K562 (cell line): ENCODE measurements around the gene ZNF280D. TPM values are rescaled to one million over a fixed set of nuclear protein-coding genes. Genes with fewer than 3 reads are reported as not detected.

ENCODE experiments used
- ARID2 ChIP-seq: fragments of 450-650 bp; IDR thresholded peaks from 2 replicates; pipeline ENCODE4 v1.6.1; 2017; ENCODE audit warnings: antibody characterized with exemption, mild to moderate bottlenecking
- BRF2 ChIP-seq: IDR thresholded peaks from 3 replicates; pipeline ENCODE4 v1.6.1; 2011; ENCODE audit warnings: borderline replicate concordance, mild to moderate bottlenecking; ENCODE audit not compliant: insufficient read length, insufficient read depth
- CREB5 ChIP-seq: fragments of 250-450 bp; sonication (Bioruptor Pico); IDR thresholded peaks from 2 replicates; pipeline ENCODE4 v1.5.0; 2020; ENCODE audit warnings: mild to moderate bottlenecking
- DACH1 ChIP-seq: fragments of 450-650 bp; IDR thresholded peaks from 2 replicates; pipeline ENCODE4 v1.6.1; 2018; ENCODE audit not compliant: partially characterized antibody
- FOXJ3 ChIP-seq: sonication (generic); formaldehyde crosslinking; IDR thresholded peaks from 2 replicates; pipeline ENCODE4 v1.4.0; 2020; ENCODE audit warnings: mild to moderate bottlenecking, missing genetic modification reagents
- FOXK1 ChIP-seq: sonication (generic); formaldehyde crosslinking; IDR thresholded peaks from 2 replicates; pipeline ENCODE4 v1.8.0; 2022; ENCODE audit warnings: missing genetic modification reagents, mild to moderate bottlenecking, borderline replicate concordance
- HDAC8 ChIP-seq: fragments of 450-650 bp; IDR thresholded peaks from 2 replicates; pipeline ENCODE4 v1.6.1; 2016; ENCODE audit warnings: mild to moderate bottlenecking, missing genetic modification characterization, moderate library complexity, missing compliant biosample characterization
- KDM2B ChIP-seq: fragments of 250-450 bp; sonication (Bioruptor Pico); IDR thresholded peaks from 2 replicates; pipeline ENCODE4 v1.8.0; 2021; ENCODE audit warnings: mild to moderate bottlenecking, moderate library complexity
- NCOA2 ChIP-seq, 2 experiments: fragments of 450-650 bp; IDR thresholded peaks; 2 replicates each; pipeline ENCODE4 v1.6.1; 2018; ENCODE audit warnings: mild to moderate bottlenecking in 2 of 2, moderate library complexity in 1 of 2; ENCODE audit not compliant: partially characterized antibody in 2 of 2
- RBM39 ChIP-seq: fragments of 200-400 bp; formaldehyde crosslinking; optimal IDR thresholded peaks from 2 replicates; pipeline ENCODE3; 2018; ENCODE audit warnings: low read depth, low read length
- TGIF2 ChIP-seq: sonication (generic); formaldehyde crosslinking; IDR thresholded peaks from 2 replicates; pipeline ENCODE4 v1.8.1; 2022; ENCODE audit warnings: mild to moderate bottlenecking, missing genetic modification reagents, moderate library complexity
- ZBTB33 ChIP-seq: sonication (generic); formaldehyde crosslinking; IDR thresholded peaks from 2 replicates; pipeline ENCODE4 v1.8.1; 2023; ENCODE audit warnings: mild to moderate bottlenecking, missing genetic modification reagents
- ZNF224 ChIP-seq: sonication (generic); formaldehyde crosslinking; IDR thresholded peaks from 2 replicates; pipeline ENCODE4 v1.8.0; 2022; ENCODE audit warnings: mild to moderate bottlenecking, missing genetic modification reagents
- ZNF311 ChIP-seq: fragments of 250-450 bp; sonication (Bioruptor Pico); IDR thresholded peaks from 2 replicates; pipeline ENCODE4 v1.4.0; 2020; ENCODE audit warnings: mild to moderate bottlenecking, moderate library complexity
- ZNF511 ChIP-seq: sonication (generic); formaldehyde crosslinking; IDR thresholded peaks from 2 replicates; pipeline ENCODE4 v1.8.0; 2022; ENCODE audit warnings: mild to moderate bottlenecking, missing genetic modification reagents
- ZNF592 ChIP-seq: fragments of 450-650 bp; IDR thresholded peaks from 2 replicates; pipeline ENCODE4 v1.6.1; 2017; ENCODE audit warnings: antibody characterized with exemption, mild to moderate bottlenecking
- ZNF785 ChIP-seq: fragments of 250-450 bp; sonication (Bioruptor Pico); IDR thresholded peaks from 2 replicates; pipeline ENCODE4 v1.4.0; 2020; ENCODE audit warnings: mild to moderate bottlenecking
- ZZZ3 ChIP-seq: fragments of 450-650 bp; IDR thresholded peaks from 2 replicates; pipeline ENCODE4 v1.6.1; 2016; ENCODE audit warnings: antibody characterized with exemption, mild to moderate bottlenecking, moderate library complexity
- polyA plus RNA-seq, 8 experiments: library from polyadenylated mRNA; depleted of rRNA in 4 of 8; stranded (reverse) in 5 of 8; unstranded in 3 of 8; fragments of >200 nt; fragmentation: Nextera tagmentation in 2 of 8; fragmentation: Illumina TruSeq in 1 of 8; extraction: Ambion mirVana in 2 of 8; extraction: Trizol in 1 of 8; gene quantifications; 2 replicates each; pipeline versions ENCODE4 v1.2.1 to v1.2.3, GENCODE V29; 2011 to 2014; ENCODE audit warnings: inconsistent platforms in 1 of 8, missing spikeins in 1 of 8
- total RNA-seq, 7 experiments: library from RNA; depleted of rRNA in 6 of 7; stranded (reverse); fragments of >200 nt in 6 of 7; fragmentation: Illumina TruSeq in 2 of 7; extraction: Trizol in 2 of 7; gene quantifications; 2 replicates each; pipeline versions ENCODE4 v1.2.1 to v1.2.3, GENCODE V29; 2011 to 2021; ENCODE audit warnings: low replicate concordance in 1 of 7

ZNF280D gene
- total and polyA plus RNA-seq, 9 of the 15 experiments (the other 6 are each of a cell fraction or from before 2014, with no cell fraction given) = 8.3 to 21.8 (median 18.4) TPM

- TF ChIP-seq ZNF311 (peak; percentile 89), ZNF511 (CRISPR knock-in tag) (peak; percentile 99), FOXK1 (CRISPR knock-in tag) (peak; percentile 93; the same call in 1 of the 2 replicates), TGIF2 (CRISPR knock-in tag) (peak; percentile 98), ZNF785 (no peak), ZZZ3 (no peak), NCOA2 (IDR thresholded peaks at IDR 0.05; ENCODE audit: partially characterized antibody in 2 of 2) (no peak), RBM39 (no peak), FOXJ3 (CRISPR knock-in tag) (no peak), HDAC8 (peak; percentile 93), KDM2B (CRISPR knock-in tag) (peak; percentile 59; the same call in 1 of the 2 replicates), BRF2 (no peak), ARID2 (no peak), DACH1 (no peak), ZBTB33 (CRISPR knock-in tag) (peak; percentile 98), ZNF592 (peak; percentile 99), CREB5 (CRISPR knock-in tag) (no peak), ZNF224 (CRISPR knock-in tag) (peak; percentile 97)
These were observed at the start of gene ZNF280D (continued) for GRCh38 chr15:56733136-56734012.
